Subcutaneous abdominal adipose tissue (tissue), 5 donors: ENCODE measurements around the gene SLC28A3.

ENCODE experiments used
- H3K27ac ChIP-seq: one replicate; pipeline ENCODE4 v1.7.0; 2013; ENCODE audit warnings: low read depth, mild to moderate bottlenecking, inconsistent platforms, low read length, moderate library complexity
- H3K27me3 ChIP-seq, 5 donors: one replicate each; pipeline ENCODE4 v1.7.0; 2013; ENCODE audit warnings: low read length in 5 of 5, inconsistent platforms in 1 of 5; ENCODE audit not compliant: control insufficient read depth in 5 of 5, insufficient read depth in 4 of 5
- H3K36me3 ChIP-seq, 5 donors: one replicate each; pipeline ENCODE4 v1.7.0; 2013; ENCODE audit warnings: low read length in 5 of 5; ENCODE audit not compliant: control insufficient read depth in 5 of 5, insufficient read depth in 5 of 5
- H3K4me1 ChIP-seq, 5 donors: one replicate each; pipeline ENCODE4 v1.7.0; 2013; ENCODE audit warnings: low read length in 5 of 5, mild to moderate bottlenecking in 3 of 5, moderate library complexity in 1 of 5; ENCODE audit not compliant: control insufficient read depth in 5 of 5, insufficient read depth in 5 of 5
- H3K4me3 ChIP-seq, 5 donors: one replicate each; pipeline ENCODE4 v1.7.0; 2013; ENCODE audit warnings: low read length in 5 of 5, low read depth in 1 of 5
- H3K9ac ChIP-seq, 5 donors: one replicate each; pipeline ENCODE4 v1.7.0; 2013; ENCODE audit warnings: low read length in 5 of 5, mild to moderate bottlenecking in 4 of 5, moderate library complexity in 3 of 5
- H3K9me3 ChIP-seq, 5 donors: one replicate each; pipeline ENCODE4 v1.7.0; 2013; ENCODE audit warnings: low read length in 5 of 5; ENCODE audit not compliant: control insufficient read depth in 5 of 5
- donor health status: healthy.
- donor health status: healthy.
- donor health status: healthy.
- donor health status: healthy.
- donor health status: healthy.

SLC28A3 gene

DNA sequence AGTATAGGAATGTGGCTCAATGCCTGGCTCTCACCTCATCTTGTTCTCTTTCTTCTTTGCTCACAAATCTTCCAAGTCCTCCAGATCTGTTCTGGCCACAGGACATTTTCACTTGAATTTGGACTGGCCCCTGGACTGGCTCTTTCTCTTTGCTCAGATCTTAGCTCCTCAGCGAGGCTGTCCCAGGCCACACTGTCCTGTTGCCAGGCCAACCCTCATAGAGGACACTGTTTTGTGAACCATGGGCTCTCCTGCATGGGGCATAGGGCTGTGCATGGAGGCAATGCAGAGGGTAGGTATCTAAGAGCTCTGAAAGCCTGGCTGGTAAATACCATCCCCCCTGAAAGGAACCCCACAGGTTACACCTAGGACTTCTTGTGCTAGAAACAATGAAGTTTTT, 13.5 kb upstream of the SLC28A3 start:
- Histone ChIP-seq H3K4me3 (no peak overlapping the region), H3K36me3 (no peaks in the 10 kb centered on the region)

DNA sequence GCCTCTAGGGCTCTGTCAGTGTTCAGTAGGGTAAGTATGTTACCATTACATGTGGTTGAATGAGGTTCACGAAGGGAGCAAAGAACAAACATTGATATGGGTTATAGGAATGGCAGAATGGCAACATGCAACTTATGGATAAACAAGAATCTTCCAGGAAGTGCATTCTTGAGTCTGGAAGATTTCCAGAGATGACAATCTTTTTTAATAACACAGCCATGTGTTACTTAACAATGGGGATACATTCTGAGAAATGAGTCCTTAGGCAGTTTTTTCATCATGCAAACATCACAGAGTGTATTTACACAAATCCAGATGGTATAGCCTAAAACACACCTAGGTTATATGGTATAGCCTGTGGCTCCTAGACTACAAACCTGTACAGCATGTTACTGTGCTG, 9.1 kb upstream of the SLC28A3 start:
- Histone ChIP-seq H3K9ac (no peak overlapping the region), H3K4me3 (no peak overlapping the region), H3K27me3 (no peaks in the 10 kb centered on the region), H3K36me3 (no peaks in the 10 kb centered on the region), H3K9me3 (peaks cover 0 to 4% (median 0%) of the 10 kb centered on the region in 5 donors), H3K4me1 (no peaks in the 10 kb centered on the region), H3K27ac (no peak overlapping the region)

More for the DNA sequence above, 13.5 kb upstream of the SLC28A3 start:
- no peak overlapping the region for H3K27ac ChIP-seq
- no peaks in the 10 kb centered on the region for H3K9me3 ChIP-seq
- H3K9ac ChIP-seq = no peak overlapping the region
- H3K4me1 ChIP-seq = no peaks in the 10 kb centered on the region
- H3K27me3 ChIP-seq = no peaks in the 10 kb centered on the region

DNA sequence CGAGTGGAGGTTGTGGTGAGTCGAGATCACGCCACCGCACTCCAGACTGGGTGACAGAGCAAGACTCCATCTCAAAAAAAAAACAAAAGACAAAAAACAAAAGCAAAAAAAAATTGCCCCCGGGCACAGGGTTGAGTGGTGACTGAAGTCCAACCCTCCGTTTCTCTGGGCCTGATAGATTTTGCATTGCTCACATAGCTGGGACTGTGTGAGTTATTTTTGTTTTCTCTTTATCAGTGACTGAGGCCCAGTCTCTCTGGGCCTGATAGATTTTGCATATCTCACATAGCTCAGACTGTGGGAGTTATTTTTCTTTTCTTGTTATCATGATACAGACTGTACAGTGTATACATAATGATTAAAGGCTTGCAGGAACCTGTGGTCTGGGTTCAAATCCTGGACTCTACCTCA, 2.6 kb upstream of the SLC28A3 start:
- Histone ChIP-seq H3K27ac (no peak overlapping the region), H3K9me3 (no peaks in the 10 kb centered on the region), H3K4me1 (no peaks in the 10 kb centered on the region), H3K36me3 (no peaks in the 10 kb centered on the region), H3K9ac (no peak overlapping the region), H3K4me3 (no peak overlapping the region), H3K27me3 (no peaks in the 10 kb centered on the region)

DNA sequence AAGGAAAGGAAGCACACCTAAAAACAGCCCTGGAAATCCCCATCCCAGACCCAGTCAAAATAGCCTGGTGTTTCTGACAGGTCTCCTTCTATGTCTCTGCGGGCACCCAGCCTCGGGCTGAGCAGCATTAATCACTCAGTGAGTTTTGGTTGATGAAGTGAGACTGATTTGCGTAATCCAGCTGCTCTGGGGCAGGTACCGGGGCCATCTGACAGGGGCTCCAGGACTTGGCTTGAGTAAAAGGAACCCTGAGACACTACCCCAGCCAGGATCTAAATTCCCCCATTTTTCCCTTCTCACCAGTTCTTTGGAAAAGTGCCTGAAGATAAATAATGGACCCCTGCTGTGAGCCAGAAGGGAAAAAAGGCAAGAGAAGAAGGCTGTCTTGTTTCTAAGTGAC, 596 bp downstream of the SLC28A3 start:
- Histone ChIP-seq H3K9me3 (no peaks in the 10 kb centered on the region), H3K36me3 (no peaks in the 10 kb centered on the region), H3K4me1 (no peaks in the 10 kb centered on the region), H3K27ac (no peak overlapping the region), H3K27me3 (no peaks in the 10 kb centered on the region), H3K9ac (no peak overlapping the region), H3K4me3 (no peak overlapping the region)

DNA sequence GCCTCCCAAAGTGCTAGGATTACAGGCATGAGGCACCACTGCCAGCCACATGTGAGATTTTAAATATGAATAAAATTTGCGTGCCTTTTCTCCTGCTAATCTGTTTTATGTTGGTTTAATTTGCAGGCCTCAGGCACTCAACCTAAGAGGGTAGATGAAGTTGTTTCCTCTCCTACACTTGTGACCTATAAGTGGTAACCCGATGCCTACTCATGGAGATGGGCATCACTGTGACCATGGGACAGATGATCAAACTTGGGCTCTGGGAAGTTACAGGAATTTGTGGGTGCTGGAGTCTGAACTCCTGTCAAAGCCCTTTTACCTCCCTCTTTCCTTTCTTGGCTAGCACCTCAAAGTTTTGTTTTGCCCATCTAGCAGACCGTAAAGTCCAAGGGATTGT, 1.1 kb downstream of the SLC28A3 start:
- Histone ChIP-seq H3K36me3 (no peaks in the 10 kb centered on the region), H3K9ac (no peak overlapping the region), H3K27me3 (no peaks in the 10 kb centered on the region), H3K27ac (no peak overlapping the region), H3K4me3 (no peak overlapping the region), H3K9me3 (no peaks in the 10 kb centered on the region), H3K4me1 (no peaks in the 10 kb centered on the region)

DNA sequence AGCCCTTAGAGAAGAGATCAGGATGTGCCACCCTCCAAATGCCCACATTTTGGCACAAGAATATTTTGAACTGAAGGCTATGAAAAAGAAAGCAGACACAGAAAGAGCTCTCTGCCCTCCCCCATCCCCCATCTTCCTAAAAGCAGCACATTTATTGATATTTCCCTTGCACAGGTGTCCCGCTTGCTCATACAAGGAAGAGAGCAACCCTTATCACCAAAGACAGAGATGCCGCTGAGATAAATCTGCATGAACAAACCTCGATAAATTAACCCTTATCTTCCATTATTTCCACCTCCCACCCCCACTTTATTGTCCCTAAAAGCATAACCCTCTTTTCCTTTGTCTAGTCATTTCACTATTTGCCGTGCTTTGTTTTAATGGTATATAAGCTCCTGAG, 1.8 kb downstream of the SLC28A3 start:
- H3K4me3 ChIP-seq = no peak overlapping the region
- H3K4me1 ChIP-seq = no peaks in the 10 kb centered on the region
- H3K36me3 ChIP-seq = no peaks in the 10 kb centered on the region
- no peak overlapping the region for H3K9ac ChIP-seq
- H3K27me3 ChIP-seq = no peaks in the 10 kb centered on the region
- H3K9me3 ChIP-seq = no peaks in the 10 kb centered on the region
- H3K27ac ChIP-seq = no peak overlapping the region

DNA sequence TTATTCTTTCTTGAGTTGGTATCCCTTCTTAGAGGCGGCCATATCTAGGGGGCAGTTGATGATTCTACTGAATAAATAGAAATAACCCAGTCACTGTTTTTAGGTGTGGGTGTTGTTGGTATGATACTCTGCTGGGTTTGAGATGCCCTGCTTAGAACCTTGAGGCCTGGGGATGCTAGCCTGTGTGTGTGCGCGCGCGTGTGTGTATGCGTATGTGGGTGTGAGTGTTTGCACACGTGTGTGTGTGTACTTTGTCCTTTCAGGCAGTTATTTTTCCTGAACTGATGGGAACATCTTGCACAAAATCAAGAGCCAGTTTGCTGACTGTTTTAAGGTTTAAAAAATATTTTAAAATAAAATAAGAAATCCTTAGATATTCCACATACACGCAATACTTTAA, 3.3 kb downstream of the SLC28A3 start:
- Histone ChIP-seq H3K9me3 (no peaks in the 10 kb centered on the region), H3K4me1 (peaks cover 0 to 1% (median 0%) of the 10 kb centered on the region in 5 donors), H3K27ac (no peak overlapping the region), H3K9ac (no peak overlapping the region), H3K4me3 (no peak overlapping the region), H3K27me3 (no peaks in the 10 kb centered on the region), H3K36me3 (no peaks in the 10 kb centered on the region)

DNA sequence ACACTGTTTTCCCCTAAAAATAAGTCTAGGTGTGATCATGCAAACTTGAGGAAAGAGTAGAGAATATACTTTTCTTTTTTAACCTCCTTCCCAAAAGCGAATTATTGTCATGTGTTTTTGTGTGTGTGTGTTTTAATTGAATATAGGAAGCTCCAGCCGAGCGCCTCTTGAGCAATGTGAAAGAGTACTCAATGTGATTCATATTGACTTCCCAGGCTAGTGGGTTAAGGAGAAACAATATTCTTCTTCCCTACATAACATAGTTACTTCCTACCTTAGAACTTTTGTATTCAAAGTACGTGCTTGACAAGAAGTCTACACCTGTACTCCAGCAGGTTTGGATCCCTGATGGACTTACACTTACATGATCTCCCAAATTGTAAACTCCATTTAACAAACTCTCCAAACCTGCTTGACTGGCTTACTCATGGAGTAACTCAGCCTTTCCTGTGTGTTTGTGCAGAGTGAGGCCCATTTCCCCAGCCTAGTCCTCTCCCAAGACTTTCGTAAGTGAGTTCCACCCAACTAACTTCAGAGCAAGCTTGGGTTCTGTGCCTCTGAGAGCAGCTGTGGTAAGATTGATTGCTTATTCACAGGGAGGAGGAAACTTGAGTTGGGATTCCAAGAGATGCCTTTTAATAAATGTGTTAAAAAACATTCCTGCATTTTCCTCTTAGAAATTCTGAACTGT, 9.3 kb downstream of the SLC28A3 start:
- H3K4me3 ChIP-seq = no peak overlapping the region
- H3K36me3 ChIP-seq = no peaks in the 10 kb centered on the region
- H3K27ac ChIP-seq = no peak overlapping the region
- peaks cover 0 to 13% (median 9%) of the 10 kb centered on the region in 5 donors for H3K4me1 ChIP-seq
- H3K9ac ChIP-seq = no peak overlapping the region
- peaks cover 0 to 4% (median 0%) of the 10 kb centered on the region in 5 donors for H3K9me3 ChIP-seq
- no peaks in the 10 kb centered on the region for H3K27me3 ChIP-seq

DNA sequence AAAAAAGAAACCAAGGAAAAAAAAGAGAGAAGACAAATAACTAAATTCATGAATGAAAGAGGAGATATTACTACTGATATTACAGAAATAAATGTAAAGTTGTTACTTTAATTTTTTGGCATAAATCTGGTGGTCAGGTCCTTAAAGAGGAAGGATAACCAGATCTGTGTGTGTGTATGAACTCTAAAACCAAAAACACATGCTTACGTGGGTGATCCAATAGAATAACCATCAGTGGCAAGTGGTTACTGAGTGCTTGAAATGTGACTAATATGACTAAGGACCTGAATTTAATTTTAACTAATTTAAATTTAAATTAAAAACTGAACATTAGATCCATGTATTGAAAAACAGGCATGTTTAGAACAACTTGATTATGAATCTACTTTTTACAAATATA, 10.3 kb downstream of the SLC28A3 start:
- Histone ChIP-seq H3K9ac (no peak overlapping the region), H3K27ac (no peak overlapping the region), H3K4me1 (peaks cover 0 to 13% (median 9%) of the 10 kb centered on the region in 5 donors), H3K4me3 (no peak overlapping the region), H3K9me3 (peaks cover 0 to 4% (median 0%) of the 10 kb centered on the region in 5 donors), H3K36me3 (no peaks in the 10 kb centered on the region), H3K27me3 (no peaks in the 10 kb centered on the region)

DNA sequence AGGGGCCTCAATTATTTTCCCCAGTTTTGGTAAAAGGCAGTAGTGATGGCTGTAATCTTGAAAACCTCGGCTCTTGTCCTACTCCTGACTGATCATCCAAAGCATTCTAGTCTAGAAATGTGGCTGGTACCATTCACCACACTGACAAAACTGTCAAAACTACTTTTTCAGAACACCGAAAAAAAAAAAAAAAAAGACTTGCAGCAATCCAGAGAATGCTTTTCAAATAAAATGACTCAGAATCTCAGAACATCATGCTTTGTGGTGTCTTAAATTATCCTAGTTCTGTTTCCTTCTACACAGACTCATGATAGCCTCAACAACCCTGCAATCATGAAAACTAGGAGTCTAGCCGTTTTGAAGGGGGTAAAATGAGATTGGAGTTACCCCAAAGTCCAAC, 13.4 kb downstream of the SLC28A3 start:
- Histone ChIP-seq H3K27me3 (no peaks in the 10 kb centered on the region), H3K36me3 (no peaks in the 10 kb centered on the region), H3K9me3 (peaks cover 0 to 4% (median 0%) of the 10 kb centered on the region in 5 donors), H3K9ac (no peak overlapping the region), H3K27ac (no peak overlapping the region), H3K4me1 (peaks cover 0 to 13% (median 9%) of the 10 kb centered on the region in 5 donors), H3K4me3 (no peak overlapping the region)
